Activated T-helper 2 cell treated with anti-CD3 and anti-CD28 coated beads, Interferon-gamma antibody, Interleukin-2, Interleukin-4, amounts not matched to agents 10 μg/mL and 5 μg/mL and 100 μg/mL, durations not matched to agents 14 hours and 24 hours and 36 hours (primary cell): Measurements from ENCODE around the gene ACTL10. TPM values are rescaled to one million over a fixed set of nuclear protein-coding genes. Genes with fewer than 3 reads are reported as not detected.

Experiments used
- DNase-seq: peaks from one replicate; pipeline ENCODE4 v3.0.0; 2021; ENCODE audit warnings: low spot score
- H3K27ac Mint-ChIP-seq: one replicate; pipeline ENCODE4 v1.8.0; 2021; ENCODE audit warnings: mixed read lengths
- H3K27me3 Mint-ChIP-seq: one replicate; pipeline ENCODE4 v1.8.0; 2021; ENCODE audit warnings: low read depth, mixed read lengths
- H3K36me3 Mint-ChIP-seq: one replicate; pipeline ENCODE4 v1.8.0; 2021; ENCODE audit warnings: low read depth, mixed read lengths
- H3K4me1 Mint-ChIP-seq: one replicate; pipeline ENCODE4 v1.8.0; 2021; ENCODE audit warnings: low read depth, mixed read lengths
- H3K4me3 Mint-ChIP-seq: one replicate; pipeline ENCODE4 v1.8.0; 2021; ENCODE audit warnings: low read depth, mild to moderate bottlenecking, moderate library complexity, mixed read lengths
- H3K9me3 Mint-ChIP-seq: one replicate; pipeline ENCODE4 v1.8.0; 2021; ENCODE audit warnings: mixed read lengths
- intact Hi-C: fragments of 100-400 bp; cut with micrococcal nuclease; formaldehyde crosslinking; loops from one replicate; pipeline ENCODE4 v1.15.1; 2023
- total RNA-seq: library from RNA; stranded (reverse); gene quantifications from 2 replicates; pipeline ENCODE4 v1.2.3, GENCODE V29; 2022

Gene ACTL10
- total RNA-seq, 1 donor from 2014 or later = 2.6 TPM

DNA sequence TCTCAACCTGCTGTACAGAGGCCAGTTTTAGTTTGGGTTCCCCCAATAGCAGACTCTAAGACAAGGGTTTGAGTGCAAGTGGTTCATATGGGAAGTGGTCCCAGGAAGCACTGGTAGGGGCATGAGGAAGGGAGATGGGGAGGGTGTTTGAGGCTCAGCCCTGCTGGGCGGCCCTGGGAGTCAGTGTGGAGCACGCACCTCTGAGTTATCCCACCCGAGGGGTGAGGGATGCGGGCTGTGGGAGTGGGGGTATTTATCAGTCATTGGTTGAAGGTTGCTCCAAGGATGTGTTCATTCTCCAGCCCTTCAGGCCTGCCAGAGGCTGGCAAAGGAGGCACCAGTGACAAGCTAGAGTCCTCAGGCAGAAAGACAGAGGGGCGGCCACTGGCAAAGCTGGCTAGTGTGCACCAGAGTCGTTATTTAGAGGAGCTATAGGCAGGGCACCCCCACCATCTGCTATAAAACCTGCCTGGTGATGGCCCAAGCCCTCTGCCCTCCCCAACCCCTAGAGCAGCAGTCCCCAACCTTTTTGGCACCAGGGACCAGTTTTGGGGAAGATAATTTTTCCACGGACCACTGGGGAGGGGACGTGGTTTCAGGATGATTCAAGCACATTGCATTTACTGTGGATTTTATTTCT, 36.9 kb downstream of the ACTL10 start:
- H3K27me3 Mint-ChIP-seq = no peaks in the 10 kb centered on the region
- no peak for DNase-seq
- H3K4me3 Mint-ChIP-seq = no peak overlapping the region
- H3K9me3 Mint-ChIP-seq = no peaks in the 10 kb centered on the region
- intact Hi-C loops = no loop called here
- H3K27ac Mint-ChIP-seq = no peak overlapping the region
- H3K36me3 Mint-ChIP-seq = no peaks in the 10 kb centered on the region
- no peaks in the 10 kb centered on the region for H3K4me1 Mint-ChIP-seq

DNA sequence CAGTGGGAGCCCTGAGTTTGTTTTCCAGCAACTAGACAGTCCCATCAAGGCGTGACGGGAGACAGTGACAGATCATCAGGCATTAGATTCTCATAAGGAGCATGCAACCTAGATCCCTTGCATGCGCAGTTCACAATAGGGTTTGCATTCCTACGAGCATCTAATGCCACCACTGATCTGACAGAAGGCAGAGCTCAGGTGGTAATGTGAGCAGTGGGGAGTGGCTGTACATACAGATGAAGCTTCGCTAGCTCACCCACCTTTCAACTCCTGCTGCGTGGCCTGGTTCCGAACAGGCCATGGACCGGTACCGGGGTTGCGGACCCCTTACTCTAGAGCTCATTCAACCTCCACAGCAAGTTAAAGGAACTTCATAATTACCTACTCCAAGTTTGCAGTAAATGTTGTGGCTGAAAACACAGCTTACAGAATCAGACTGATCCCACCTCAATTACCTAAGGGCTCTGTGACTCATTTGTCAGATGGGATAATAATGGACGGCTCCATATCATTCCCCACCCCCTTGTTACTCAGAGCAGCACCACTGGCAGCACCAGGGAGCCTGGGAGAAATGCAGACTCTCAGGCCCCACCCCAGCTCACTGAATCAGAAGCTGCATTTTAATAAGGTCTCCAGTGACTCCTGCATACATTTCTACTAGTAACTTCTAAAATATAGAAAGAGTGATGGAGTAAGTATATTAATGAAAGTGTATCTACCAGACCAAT, 37.6 kb downstream of the ACTL10 start:
- intact Hi-C loops = no loop called here
- no peaks in the 10 kb centered on the region for H3K36me3 Mint-ChIP-seq
- DNase-seq = no peak
- peaks cover 5% of the 10 kb centered on the region for H3K4me1 Mint-ChIP-seq
- no peaks in the 10 kb centered on the region for H3K9me3 Mint-ChIP-seq
- no peaks in the 10 kb centered on the region for H3K27me3 Mint-ChIP-seq
- no peak overlapping the region for H3K27ac Mint-ChIP-seq
- no peak overlapping the region for H3K4me3 Mint-ChIP-seq

DNA sequence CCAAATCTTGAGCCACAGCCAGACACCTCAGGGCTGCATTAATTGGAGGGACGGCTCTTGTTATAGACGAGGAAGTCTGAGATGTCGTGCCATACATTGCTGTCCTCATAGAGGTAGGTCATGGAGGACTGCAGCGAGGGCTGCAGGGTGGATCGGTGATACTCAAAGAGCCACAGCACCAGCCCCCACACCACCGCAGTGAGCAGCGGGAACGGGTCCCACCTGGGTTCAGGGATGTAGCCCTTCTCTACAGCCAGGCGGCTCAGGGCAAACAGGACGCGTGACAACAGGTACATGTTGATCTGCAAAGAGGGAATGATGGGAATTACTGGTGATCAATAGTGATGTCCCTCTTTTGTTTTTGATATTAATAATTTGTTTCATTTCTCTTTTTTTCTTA, 40.9 kb downstream of the ACTL10 start:
- Mint-ChIP-seq H3K27me3 (no peaks in the 10 kb centered on the region), H3K27ac (no peak overlapping the region), H3K4me3 (no peak overlapping the region), H3K36me3 (peaks cover 18% of the 10 kb centered on the region), H3K9me3 (no peaks in the 10 kb centered on the region), H3K4me1 (peaks cover 22% of the 10 kb centered on the region)
- no peak for DNase-seq
- intact Hi-C loops = loop anchor here (2.0 kb wide), 1 partner anchor 19 kb away; no protein-coding TSS in a partner anchor

DNA sequence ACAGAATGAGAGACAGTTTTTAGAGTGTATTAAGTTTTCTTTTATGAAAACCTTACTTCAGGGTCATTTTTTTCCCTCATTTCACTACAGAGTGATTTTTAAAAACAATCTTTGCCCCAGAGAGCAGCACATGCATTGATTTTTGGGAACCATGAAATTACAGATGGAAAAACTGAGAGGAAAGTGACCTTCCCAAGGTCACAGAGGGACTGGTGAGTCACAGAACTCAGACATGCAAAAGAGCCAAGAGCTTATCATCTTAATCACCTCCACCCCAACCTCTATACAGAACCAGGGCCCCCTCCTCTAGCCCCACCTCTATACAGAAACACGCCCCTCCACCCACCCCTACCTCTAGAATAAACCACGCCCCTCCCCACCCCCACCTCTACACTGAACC, 42.7 kb downstream of the ACTL10 start:
- no peak overlapping the region for H3K4me3 Mint-ChIP-seq
- no peak for DNase-seq
- H3K9me3 Mint-ChIP-seq = no peaks in the 10 kb centered on the region
- peaks cover 22% of the 10 kb centered on the region for H3K4me1 Mint-ChIP-seq
- intact Hi-C loops = loop anchor here (2.0 kb wide), 1 partner anchor 21 kb away; no protein-coding TSS in a partner anchor
- no peaks in the 10 kb centered on the region for H3K27me3 Mint-ChIP-seq
- H3K36me3 Mint-ChIP-seq = peaks cover 23% of the 10 kb centered on the region
- H3K27ac Mint-ChIP-seq = peak overlapping the region; percentile 84

DNA sequence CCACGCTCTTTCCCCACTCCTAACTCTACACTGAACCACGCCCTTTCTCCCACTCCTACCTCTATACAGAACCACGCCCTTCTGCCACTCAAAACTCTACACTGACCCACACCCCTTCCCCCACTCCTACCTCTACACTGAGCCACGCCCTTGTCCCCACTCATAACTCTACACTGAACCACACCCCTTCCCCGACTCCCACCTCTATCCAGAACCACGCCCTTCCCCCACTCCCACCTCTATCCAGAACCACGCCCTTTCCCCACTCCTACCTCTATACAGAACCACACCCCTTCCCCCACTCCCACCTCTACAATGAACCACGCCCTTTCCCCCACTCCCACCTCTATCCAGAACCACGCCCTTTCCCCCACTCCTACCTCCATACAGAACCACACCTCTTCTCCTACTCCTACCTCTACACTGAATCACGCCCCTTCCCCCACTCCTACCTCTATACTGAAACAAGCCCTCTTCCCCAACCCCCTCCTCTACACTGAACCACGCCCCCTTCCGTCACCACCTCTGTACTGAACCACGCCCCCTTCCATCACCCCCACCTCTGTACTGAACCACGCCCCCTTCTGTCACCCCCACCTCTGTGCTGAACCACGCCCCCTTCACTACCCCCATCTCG, 43.3 kb downstream of the ACTL10 start:
- intact Hi-C loops = loop anchor here (2.0 kb wide), 1 partner anchor 21 kb away; no protein-coding TSS in a partner anchor
- Mint-ChIP-seq H3K36me3 (peaks cover 23% of the 10 kb centered on the region), H3K9me3 (no peaks in the 10 kb centered on the region), H3K27me3 (no peaks in the 10 kb centered on the region), H3K27ac (peak overlapping the region; percentile 40), H3K4me1 (peaks cover 22% of the 10 kb centered on the region), H3K4me3 (no peak overlapping the region)
- no peak for DNase-seq

DNA sequence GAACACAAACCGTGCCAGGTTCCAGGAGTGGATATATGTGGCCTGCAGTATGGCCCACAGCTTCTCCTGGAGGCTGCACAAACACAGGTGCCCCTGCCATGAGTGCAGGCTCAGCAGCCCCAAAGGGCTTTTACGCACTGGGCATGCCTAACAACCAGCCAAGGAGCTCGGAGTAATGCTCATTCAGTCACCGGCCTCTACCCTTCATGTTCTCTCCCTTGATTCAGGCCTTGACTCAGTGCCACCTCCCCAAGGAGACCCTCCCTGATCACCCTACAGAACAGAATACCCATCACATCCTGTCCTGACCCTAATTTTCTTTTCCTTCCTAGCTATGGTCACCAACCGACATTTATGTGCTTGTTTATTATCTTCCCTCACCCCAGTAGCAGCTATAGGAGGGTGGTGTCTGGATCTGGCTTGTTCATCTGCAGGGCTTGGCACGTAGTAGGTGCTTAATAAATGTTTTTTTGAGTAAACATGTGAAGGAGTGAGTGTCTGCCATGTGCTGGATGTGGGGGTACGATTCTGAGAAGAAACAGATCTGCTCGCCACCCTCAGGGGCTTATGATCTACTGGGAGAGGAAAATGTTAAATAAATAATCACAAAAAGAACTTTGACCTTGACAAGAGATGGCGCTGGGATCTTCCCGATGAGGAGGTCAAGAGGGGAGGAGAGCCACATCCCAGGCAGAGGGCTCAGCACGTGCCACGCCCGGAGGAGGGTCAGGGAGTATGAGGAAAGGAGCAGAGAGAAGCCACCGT, 44.1 kb downstream of the ACTL10 start:
- Mint-ChIP-seq H3K36me3 (peaks cover 23% of the 10 kb centered on the region), H3K9me3 (no peaks in the 10 kb centered on the region), H3K27me3 (no peaks in the 10 kb centered on the region), H3K4me3 (no peak overlapping the region), H3K4me1 (peaks cover 22% of the 10 kb centered on the region), H3K27ac (peak overlapping the region; percentile 50)
- no peak for DNase-seq
- intact Hi-C loops = no loop called here

DNA sequence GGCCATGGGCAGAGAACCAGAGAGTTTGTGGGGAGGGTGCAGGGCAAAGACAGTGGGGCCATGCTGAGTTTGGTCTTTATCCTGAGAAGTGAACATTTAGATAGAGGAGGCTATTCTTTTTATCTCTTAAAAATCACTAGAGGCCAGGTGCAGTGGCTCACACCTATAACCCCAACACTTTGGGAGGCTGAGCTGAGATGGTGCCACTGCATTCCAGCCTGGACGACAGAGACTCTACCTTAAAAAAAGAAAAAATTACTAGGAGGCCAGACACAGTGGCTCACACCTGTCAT, 44.6 kb downstream of the ACTL10 start:
- intact Hi-C loops = no loop called here
- no peak for DNase-seq
- H3K36me3 Mint-ChIP-seq = peaks cover 23% of the 10 kb centered on the region
- H3K9me3 Mint-ChIP-seq = no peaks in the 10 kb centered on the region
- peaks cover 22% of the 10 kb centered on the region for H3K4me1 Mint-ChIP-seq
- H3K27me3 Mint-ChIP-seq = no peaks in the 10 kb centered on the region
- no peak overlapping the region for H3K4me3 Mint-ChIP-seq
- H3K27ac Mint-ChIP-seq = no peak overlapping the region

DNA sequence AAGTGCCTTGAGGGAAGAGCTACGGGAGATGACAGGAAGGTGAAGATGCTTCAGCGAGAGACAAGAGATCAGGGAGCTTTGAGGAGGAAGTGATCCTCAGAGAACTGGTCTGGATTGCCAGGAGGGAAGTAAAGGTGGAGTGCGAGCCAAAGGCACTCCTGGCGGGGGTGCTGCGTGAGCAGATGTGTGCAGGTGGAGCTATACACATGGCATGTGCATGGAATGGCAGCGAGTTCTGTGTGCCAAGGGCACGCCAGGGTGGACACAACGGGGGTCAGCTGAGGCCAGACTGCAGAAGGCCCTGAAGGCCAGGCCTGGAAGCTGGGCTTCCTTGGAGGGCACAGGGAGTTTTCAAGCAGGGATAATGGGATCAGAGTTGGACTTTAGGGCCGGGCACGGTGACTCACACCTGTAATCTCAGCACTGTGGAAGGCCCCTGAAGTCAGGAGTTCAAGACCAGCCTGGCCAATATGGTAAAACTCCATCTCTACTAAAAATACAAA, 47.2 kb downstream of the ACTL10 start:
- H3K9me3 Mint-ChIP-seq = no peaks in the 10 kb centered on the region
- intact Hi-C loops = no loop called here
- no peaks in the 10 kb centered on the region for H3K27me3 Mint-ChIP-seq
- no peak overlapping the region for H3K4me3 Mint-ChIP-seq
- no peak overlapping the region for H3K27ac Mint-ChIP-seq
- H3K36me3 Mint-ChIP-seq = peaks cover 27% of the 10 kb centered on the region
- H3K4me1 Mint-ChIP-seq = peaks cover 26% of the 10 kb centered on the region
- DNase-seq = no peak

DNA sequence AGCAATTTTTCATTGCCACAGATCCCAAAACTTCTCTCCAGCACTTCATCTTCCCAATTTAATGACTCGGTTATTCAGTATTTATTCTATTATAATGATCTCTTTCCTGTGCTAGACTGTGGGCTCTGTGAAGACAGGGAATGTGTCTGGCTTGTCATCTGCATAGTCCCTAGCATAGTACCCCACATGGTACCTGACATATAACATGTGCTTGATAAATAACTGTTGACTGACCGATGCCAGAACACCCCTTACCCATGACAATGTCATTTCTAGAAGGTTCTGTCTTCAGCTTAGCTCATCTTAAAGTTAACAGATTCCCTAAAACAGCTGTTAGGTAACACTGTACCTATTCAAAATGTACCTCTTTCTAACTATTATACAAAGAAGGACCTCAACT, 49.8 kb downstream of the ACTL10 start:
- Mint-ChIP-seq H3K27ac (no peak overlapping the region), H3K4me1 (peaks cover 14% of the 10 kb centered on the region), H3K36me3 (peaks cover 15% of the 10 kb centered on the region), H3K4me3 (no peak overlapping the region), H3K9me3 (peaks cover 3% of the 10 kb centered on the region), H3K27me3 (no peaks in the 10 kb centered on the region)
- intact Hi-C loops = no loop called here
- no peak for DNase-seq

Other genes starting within 250 kb of the ACTL10 start
- gene SNTA1, start 223.2 kb upstream of the ACTL10 start, total RNA-seq = 1.1 and 1.6 TPM in 2 replicates
- 11.8 and 14.4 TPM in 2 replicates for gene CBFA2T2, start 176.8 kb upstream of the ACTL10 start, total RNA-seq
- 0.27 and 0.28 TPM in 2 replicates for gene C20orf144, start 4.6 kb upstream of the ACTL10 start, total RNA-seq
- gene NECAB3, start 7.5 kb downstream of the ACTL10 start, total RNA-seq = 27.0 and 30.1 TPM in 2 replicates
- gene E2F1, start 19.4 kb downstream of the ACTL10 start, total RNA-seq = 63.8 and 64.2 TPM in 2 replicates
- gene PXMP4, start 53.4 kb downstream of the ACTL10 start, total RNA-seq = 7.4 TPM in 2 replicates
- 6.8 and 7.0 TPM in 2 replicates for gene ZNF341, start 65.1 kb downstream of the ACTL10 start, total RNA-seq
- 113 and 116 TPM in 2 replicates for gene CHMP4B, start 144.4 kb downstream of the ACTL10 start, total RNA-seq